NCI-H2196 treated with DMSO at 0.1 percent for 48 hours (cell line): ENCODE results near the gene TMEM213.
"Not testable (repeated sequence)": the region's sequence is repeated elsewhere in the genome, so short reads cannot be mapped to it uniquely, and the experiment has no call there.

Experiments used
- DNase-seq: peaks from one replicate; lab custom pipeline; 2025; ENCODE audit not compliant: unreplicated experiment; lab: John Stamatoyannopoulos, UW

TMEM213 gene

GRCh38 chr7:138796038-138796615, 1.7 kb upstream of the TMEM213 start:
- no peak for DNase-seq

GRCh38 chr7:138797046-138797445, 748 bp upstream of the TMEM213 start:
- not testable (repeated sequence) for DNase-seq

- no peak for DNase-seq
Measured at GRCh38 chr7:138798836-138799235, 1.0 kb downstream of the TMEM213 start.

- DNase-seq, result no peak
Measured at GRCh38 chr7:138799336-138800000, 1.7 kb downstream of the TMEM213 start.

GRCh38 chr7:138801256-138801655, 3.5 kb downstream of the TMEM213 start:
- no peak for DNase-seq

- no peak for DNase-seq
Measured at GRCh38 chr7:138802706-138803105, 4.9 kb downstream of the TMEM213 start.

- no peak for DNase-seq
Measured at GRCh38 chr7:138804618-138805017, 6.8 kb downstream of the TMEM213 start.

GRCh38 chr7:138809346-138809745, 11.6 kb downstream of the TMEM213 start:
- DNase-seq, result no peak

GRCh38 chr7:138811327-138811726, 13.5 kb downstream of the TMEM213 start:
- not testable (repeated sequence) for DNase-seq

GRCh38 chr7:138813945-138814344, 16.2 kb downstream of the TMEM213 start:
- no peak for DNase-seq

- no peak for DNase-seq
Measured at GRCh38 chr7:138814816-138815332, 17.1 kb downstream of the TMEM213 start.

GRCh38 chr7:138816650-138817049, 18.9 kb downstream of the TMEM213 start:
- DNase-seq, result no peak

GRCh38 chr7:138819625-138820024, 21.8 kb downstream of the TMEM213 start:
- DNase-seq, result no peak

- no peak for DNase-seq
Measured at GRCh38 chr7:138821912-138822311, 24.1 kb downstream of the TMEM213 start.

GRCh38 chr7:138822867-138823535, 25.2 kb downstream of the TMEM213 start:
- DNase-seq, result no peak

GRCh38 chr7:138825049-138825721, 27.4 kb downstream of the TMEM213 start:
- no peak for DNase-seq

- DNase-seq, result no peak
Measured at GRCh38 chr7:138828302-138828701, 30.5 kb downstream of the TMEM213 start.

GRCh38 chr7:138829335-138829734, 31.5 kb downstream of the TMEM213 start:
- DNase-seq, result no peak

GRCh38 chr7:138832966-138833365, 35.2 kb downstream of the TMEM213 start:
- DNase-seq, result no peak

GRCh38 chr7:138833596-138833995, 35.8 kb downstream of the TMEM213 start:
- no peak for DNase-seq

GRCh38 chr7:138834583-138834982, 36.8 kb downstream of the TMEM213 start:
- DNase-seq, result no peak

GRCh38 chr7:138835087-138835486, 37.3 kb downstream of the TMEM213 start:
- no peak for DNase-seq
